Dermis blood vessel endothelial cell (primary cell): ENCODE measurements around the gene LAMB3. TPM values are rescaled to one million over a fixed set of nuclear protein-coding genes. Genes with fewer than 3 reads are reported as not detected.

ENCODE experiments used
- total RNA-seq: library from RNA; depleted of rRNA; stranded (reverse); fragments of >200 nt; gene quantifications from 2 replicates; pipeline ENCODE4 v1.2.3, GENCODE V29; 2014

Gene LAMB3
- total RNA-seq, 1 donor from 2014 or later: 1.9 TPM

Other genes with a start within 250 kb of the LAMB3 start
- not detected in 2 replicates for gene CAMK1G, start 68.7 kb downstream of the LAMB3 start, total RNA-seq
- gene G0S2, start 23.0 kb upstream of the LAMB3 start, total RNA-seq: 0.33 and 1.0 TPM in 2 replicates
- gene HSD11B1, start 52.4 kb upstream of the LAMB3 start, total RNA-seq: not detected in 2 replicates
- not detected in 2 replicates for gene TRAF3IP3, start 103.6 kb upstream of the LAMB3 start, total RNA-seq
- gene C1orf74, start 132.1 kb upstream of the LAMB3 start, total RNA-seq: 2.2 and 2.4 TPM in 2 replicates
- 1.0 and 2.4 TPM in 2 replicates for gene IRF6, start 153.7 kb upstream of the LAMB3 start, total RNA-seq
- gene UTP25, start 175.5 kb upstream of the LAMB3 start, total RNA-seq: 6.9 and 8.2 TPM in 2 replicates